Ishikawa (cell line): ENCODE data around the gene TUBGCP3.

Source experiments
- CEBPB ChIP-seq: IDR thresholded peaks from 2 replicates; pipeline ENCODE4 v1.6.1; 2012
- CREB1 ChIP-seq: IDR thresholded peaks from 2 replicates; pipeline ENCODE4 v1.6.1; 2012; ENCODE audit warnings: low read depth
- EGR1 ChIP-seq: IDR thresholded peaks from 2 replicates; pipeline ENCODE4 v1.6.1; 2012
- EP300 ChIP-seq: IDR thresholded peaks from 2 replicates; pipeline ENCODE4 v1.6.1; 2012; ENCODE audit warnings: borderline replicate concordance
- FOXM1 ChIP-seq: IDR thresholded peaks from 2 replicates; pipeline ENCODE4 v1.6.1; 2012; ENCODE audit warnings: low read depth, borderline replicate concordance
- NFIC ChIP-seq: IDR thresholded peaks from 2 replicates; pipeline ENCODE4 v1.6.1; 2012
- RAD21 ChIP-seq: IDR thresholded peaks from 2 replicates; pipeline ENCODE4 v1.6.1; 2012; ENCODE audit warnings: low read depth
- TAF1 ChIP-seq: IDR thresholded peaks from 2 replicates; pipeline ENCODE4 v1.6.1; 2012; ENCODE audit warnings: low read depth, mild to moderate bottlenecking
- TCF12 ChIP-seq: IDR thresholded peaks from 2 replicates; pipeline ENCODE4 v1.6.1; 2012; ENCODE audit warnings: low read depth
- TEAD4 ChIP-seq: IDR thresholded peaks from 2 replicates; pipeline ENCODE4 v1.6.1; 2012
- YY1 ChIP-seq: IDR thresholded peaks from 2 replicates; pipeline ENCODE4 v1.6.1; 2012; ENCODE audit warnings: low read depth
- ZBTB7A ChIP-seq: IDR thresholded peaks from 2 replicates; pipeline ENCODE4 v1.6.1; 2012; ENCODE audit warnings: low read depth
- TF ChIP-seq, protein P1 (sequence below): IDR thresholded peaks from 2 replicates; pipeline ENCODE4 v1.6.1; 2012
- TF ChIP-seq, protein P2 (sequence below): IDR thresholded peaks from 2 replicates; pipeline ENCODE4 v1.6.1; 2012; ENCODE audit warnings: low read depth, mild to moderate bottlenecking
- TF ChIP-seq, protein P3 (sequence below): IDR thresholded peaks from 2 replicates; pipeline ENCODE4 v1.6.1; 2012

TUBGCP3 gene

DNA sequence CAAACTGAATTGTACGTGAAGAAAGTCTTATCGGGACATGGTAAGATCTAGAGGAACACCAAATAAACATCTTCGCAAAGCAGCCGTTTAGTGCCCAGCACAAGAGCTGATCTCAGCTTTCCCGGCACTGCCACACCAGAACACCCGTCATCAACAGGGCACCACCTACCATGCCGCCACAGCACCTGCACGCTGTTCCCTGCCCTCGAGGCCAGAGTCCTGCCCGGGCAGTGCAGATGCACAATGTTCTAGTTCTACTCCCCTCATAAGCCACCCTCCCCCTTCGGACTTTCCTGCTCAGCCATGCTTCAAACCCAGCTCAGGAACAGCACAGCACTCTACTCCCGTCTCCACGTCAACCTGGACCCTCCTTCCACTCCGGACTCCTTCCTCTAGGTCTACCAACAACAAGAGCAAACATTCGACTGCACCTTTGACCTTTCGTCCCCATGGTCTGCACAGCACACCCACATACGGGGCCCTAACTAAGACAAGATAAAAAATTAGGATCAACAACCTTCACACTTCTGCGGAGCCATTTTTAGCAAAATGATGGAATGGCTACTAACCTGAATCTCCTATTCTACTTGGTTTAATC, 25.1 kb downstream of the TUBGCP3 start:
- TF ChIP-seq NFIC (no peak), CEBPB (no peak), EP300 (no peak), FOXM1 (no peak)
- TF ChIP-seq, protein P1, sequence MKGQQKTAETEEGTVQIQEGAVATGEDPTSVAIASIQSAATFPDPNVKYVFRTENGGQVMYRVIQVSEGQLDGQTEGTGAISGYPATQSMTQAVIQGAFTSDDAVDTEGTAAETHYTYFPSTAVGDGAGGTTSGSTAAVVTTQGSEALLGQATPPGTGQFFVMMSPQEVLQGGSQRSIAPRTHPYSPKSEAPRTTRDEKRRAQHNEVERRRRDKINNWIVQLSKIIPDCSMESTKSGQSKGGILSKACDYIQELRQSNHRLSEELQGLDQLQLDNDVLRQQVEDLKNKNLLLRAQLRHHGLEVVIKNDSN: no peak

DNA sequence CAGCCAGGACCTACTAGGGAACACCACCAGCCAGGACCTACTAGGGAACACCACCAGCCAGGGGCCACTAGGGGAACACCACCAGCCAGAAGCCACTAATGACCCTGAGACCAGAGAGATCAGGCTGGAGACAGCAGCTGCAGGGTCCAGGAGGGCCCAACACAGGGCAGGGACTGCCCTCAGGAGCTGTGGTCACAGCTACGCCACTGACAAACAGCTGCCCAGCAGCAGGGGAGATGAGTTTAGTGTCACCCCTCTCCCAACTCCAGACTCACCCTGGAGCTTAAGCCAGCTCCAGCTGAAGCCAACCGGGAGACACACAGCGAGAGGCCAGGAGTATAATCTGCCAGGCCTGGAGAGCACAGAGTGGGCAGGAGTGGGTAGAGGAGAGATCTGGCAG, 25.7 kb downstream of the TUBGCP3 start:
- TF ChIP-seq CREB1 (no peak), YY1 (no peak), TAF1 (no peak), NFIC (no peak), TCF12 (no peak), EGR1 (no peak), TEAD4 (no peak), ZBTB7A (no peak)
- TF ChIP-seq, protein P2, sequence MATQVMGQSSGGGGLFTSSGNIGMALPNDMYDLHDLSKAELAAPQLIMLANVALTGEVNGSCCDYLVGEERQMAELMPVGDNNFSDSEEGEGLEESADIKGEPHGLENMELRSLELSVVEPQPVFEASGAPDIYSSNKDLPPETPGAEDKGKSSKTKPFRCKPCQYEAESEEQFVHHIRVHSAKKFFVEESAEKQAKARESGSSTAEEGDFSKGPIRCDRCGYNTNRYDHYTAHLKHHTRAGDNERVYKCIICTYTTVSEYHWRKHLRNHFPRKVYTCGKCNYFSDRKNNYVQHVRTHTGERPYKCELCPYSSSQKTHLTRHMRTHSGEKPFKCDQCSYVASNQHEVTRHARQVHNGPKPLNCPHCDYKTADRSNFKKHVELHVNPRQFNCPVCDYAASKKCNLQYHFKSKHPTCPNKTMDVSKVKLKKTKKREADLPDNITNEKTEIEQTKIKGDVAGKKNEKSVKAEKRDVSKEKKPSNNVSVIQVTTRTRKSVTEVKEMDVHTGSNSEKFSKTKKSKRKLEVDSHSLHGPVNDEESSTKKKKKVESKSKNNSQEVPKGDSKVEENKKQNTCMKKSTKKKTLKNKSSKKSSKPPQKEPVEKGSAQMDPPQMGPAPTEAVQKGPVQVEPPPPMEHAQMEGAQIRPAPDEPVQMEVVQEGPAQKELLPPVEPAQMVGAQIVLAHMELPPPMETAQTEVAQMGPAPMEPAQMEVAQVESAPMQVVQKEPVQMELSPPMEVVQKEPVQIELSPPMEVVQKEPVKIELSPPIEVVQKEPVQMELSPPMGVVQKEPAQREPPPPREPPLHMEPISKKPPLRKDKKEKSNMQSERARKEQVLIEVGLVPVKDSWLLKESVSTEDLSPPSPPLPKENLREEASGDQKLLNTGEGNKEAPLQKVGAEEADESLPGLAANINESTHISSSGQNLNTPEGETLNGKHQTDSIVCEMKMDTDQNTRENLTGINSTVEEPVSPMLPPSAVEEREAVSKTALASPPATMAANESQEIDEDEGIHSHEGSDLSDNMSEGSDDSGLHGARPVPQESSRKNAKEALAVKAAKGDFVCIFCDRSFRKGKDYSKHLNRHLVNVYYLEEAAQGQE: no peak
- TF ChIP-seq, protein P3, sequence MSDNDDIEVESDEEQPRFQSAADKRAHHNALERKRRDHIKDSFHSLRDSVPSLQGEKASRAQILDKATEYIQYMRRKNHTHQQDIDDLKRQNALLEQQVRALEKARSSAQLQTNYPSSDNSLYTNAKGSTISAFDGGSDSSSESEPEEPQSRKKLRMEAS: no peak

DNA sequence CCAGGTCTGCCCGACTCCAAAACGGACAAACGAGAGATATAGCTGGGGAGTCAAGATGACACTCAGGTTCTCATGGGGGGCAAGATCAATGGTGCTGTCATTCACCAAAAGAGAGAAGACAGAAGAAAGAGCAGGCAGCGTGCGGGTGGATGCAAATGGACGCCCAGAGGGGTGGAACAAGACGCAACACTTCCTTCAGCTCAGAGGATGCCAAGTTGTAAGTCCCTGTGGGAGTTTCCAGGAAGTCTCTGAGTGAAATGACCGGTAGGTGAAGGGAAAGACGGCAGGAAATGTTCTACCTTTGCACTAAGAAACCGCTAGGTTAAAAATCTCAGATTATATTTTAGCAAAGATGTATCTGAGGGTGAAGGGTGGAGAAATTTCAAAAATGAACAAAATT, 26.5 kb downstream of the TUBGCP3 start:
- TF ChIP-seq CEBPB (no peak), EGR1 (no peak), NFIC (no peak), ZBTB7A (no peak), TCF12 (no peak), FOXM1 (no peak), TAF1 (no peak), CREB1 (no peak)
- TF ChIP-seq, protein P1: no peak

DNA sequence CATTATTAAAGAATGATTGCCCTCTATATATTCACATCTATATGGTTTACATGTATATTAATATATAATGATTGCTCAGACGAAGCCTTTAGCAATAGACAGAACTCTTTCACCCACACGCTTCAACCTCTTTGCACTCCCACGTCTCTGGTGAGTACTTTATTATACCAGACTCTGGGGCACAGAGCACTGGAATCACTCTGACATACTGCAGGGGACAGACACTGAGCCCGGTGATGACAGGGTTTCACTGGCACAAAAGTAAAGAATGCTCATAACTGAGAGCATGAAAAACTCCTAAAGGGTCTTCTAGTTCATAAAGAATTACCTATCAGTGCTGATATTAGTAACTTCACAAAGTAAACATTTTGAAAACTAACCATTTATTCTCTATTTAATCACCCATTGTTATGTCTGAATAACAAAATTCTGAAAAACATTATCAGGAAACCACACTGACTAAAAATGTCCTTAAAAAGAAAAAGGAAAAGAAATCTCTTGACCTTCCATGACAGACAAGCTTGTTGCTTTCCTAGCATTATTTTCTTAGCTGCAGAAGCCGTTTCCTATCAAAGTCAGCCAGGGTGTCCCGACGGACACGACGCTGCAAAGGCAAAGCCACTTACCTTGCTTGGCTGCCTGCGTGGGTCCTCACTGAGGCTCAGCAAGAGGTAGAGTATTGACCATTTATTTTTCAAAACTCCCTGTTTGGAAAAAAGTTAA, 29.1 kb downstream of the TUBGCP3 start:
- no peak for TF ChIP-seq TEAD4
- TF ChIP-seq YY1: no peak
- TF ChIP-seq, protein P2: no peak
- TF ChIP-seq NFIC: no peak
- no peak for TF ChIP-seq TCF12
- no peak for TF ChIP-seq ZBTB7A
- TF ChIP-seq CEBPB: no peak
- TF ChIP-seq FOXM1: no peak
- TF ChIP-seq RAD21: no peak
- no peak for TF ChIP-seq EP300
- TF ChIP-seq, protein P1: no peak
- TF ChIP-seq EGR1: no peak
- TF ChIP-seq, protein P3: no peak
- TF ChIP-seq CREB1: no peak
- TF ChIP-seq TAF1: no peak

DNA sequence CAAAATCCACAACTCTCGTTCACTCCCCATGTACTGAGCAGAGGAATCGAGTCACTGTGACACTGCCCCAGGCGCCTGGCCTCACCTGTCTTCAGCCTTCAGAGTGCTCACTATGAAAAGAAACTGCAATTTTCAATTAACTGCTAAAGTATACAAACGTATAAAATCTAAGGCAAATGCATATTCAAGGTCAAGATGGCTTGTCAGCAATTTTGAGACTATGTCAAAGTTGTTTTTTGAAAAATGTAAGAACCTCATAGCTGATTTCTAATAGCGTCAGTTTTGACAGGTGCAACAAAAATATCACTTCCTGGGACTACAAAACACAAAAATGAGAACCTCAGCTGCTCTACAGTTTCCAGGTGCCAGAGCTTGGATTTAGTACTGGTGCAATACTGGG, 31.4 kb downstream of the TUBGCP3 start:
- TF ChIP-seq TEAD4: no peak
- no peak for TF ChIP-seq EP300
- no peak for TF ChIP-seq FOXM1
- TF ChIP-seq, protein P1: no peak
- TF ChIP-seq, protein P2: no peak
- TF ChIP-seq YY1: no peak
